Measurements from ENCODE around the gene WDR45B. TPM values are rescaled to one million over a fixed set of nuclear protein-coding genes. Genes with fewer than 3 reads are reported as not detected.

WDR45B gene
- total RNA-seq, 1 donor from 2014 or later: 74.1 TPM

GRCh38 chr17:82670661-82671450, 22.6 kb upstream of the WDR45B start:
- no peaks in the 10 kb centered on the region for H3K9me3 Mint-ChIP-seq (ENCODE audit: unreplicated experiment)
- DNase-seq (ENCODE audit: low spot score): no peak
- H3K27me3 Mint-ChIP-seq (ENCODE audit: unreplicated experiment): peaks cover 6% of the 10 kb centered on the region
- H3K4me3 Mint-ChIP-seq (ENCODE audit: unreplicated experiment): no peak overlapping the region
- H3K36me3 Mint-ChIP-seq (ENCODE audit: low read depth, unreplicated experiment): peaks cover 4% of the 10 kb centered on the region
- TF ChIP-seq CTCF (IDR thresholded peaks at IDR 0.05; ENCODE audit: unreplicated experiment): no peak
- H3K4me1 Mint-ChIP-seq (ENCODE audit: unreplicated experiment): no peaks in the 10 kb centered on the region
- no peak overlapping the region for H3K27ac Mint-ChIP-seq (ENCODE audit: unreplicated experiment)

- Mint-ChIP-seq H3K27me3 (ENCODE audit: unreplicated experiment) (peaks cover 10% of the 10 kb centered on the region), H3K4me3 (ENCODE audit: unreplicated experiment) (no peak overlapping the region), H3K4me1 (ENCODE audit: unreplicated experiment) (no peaks in the 10 kb centered on the region), H3K36me3 (ENCODE audit: low read depth, unreplicated experiment) (peaks cover 4% of the 10 kb centered on the region), H3K9me3 (ENCODE audit: unreplicated experiment) (no peaks in the 10 kb centered on the region), H3K27ac (ENCODE audit: unreplicated experiment) (no peak overlapping the region)
- no peak for TF ChIP-seq CTCF (IDR thresholded peaks at IDR 0.05; ENCODE audit: unreplicated experiment)
- peak; percentile 67 for DNase-seq (ENCODE audit: low spot score)
Measured at GRCh38 chr17:82668631-82669099, 20.4 kb upstream of the WDR45B start.

- H3K4me1 Mint-ChIP-seq (ENCODE audit: unreplicated experiment): no peaks in the 10 kb centered on the region
- H3K9me3 Mint-ChIP-seq (ENCODE audit: unreplicated experiment): no peaks in the 10 kb centered on the region
- no peak overlapping the region for H3K4me3 Mint-ChIP-seq (ENCODE audit: unreplicated experiment)
- H3K27me3 Mint-ChIP-seq (ENCODE audit: unreplicated experiment): peaks cover 10% of the 10 kb centered on the region
- no peak overlapping the region for H3K27ac Mint-ChIP-seq (ENCODE audit: unreplicated experiment)
- DNase-seq (ENCODE audit: low spot score): no peak
- no peak for TF ChIP-seq CTCF (IDR thresholded peaks at IDR 0.05; ENCODE audit: unreplicated experiment)
- peaks cover 4% of the 10 kb centered on the region for H3K36me3 Mint-ChIP-seq (ENCODE audit: low read depth, unreplicated experiment)
Measured at GRCh38 chr17:82668024-82668630, 19.9 kb upstream of the WDR45B start.

GRCh38 chr17:82667668-82668000, 19.4 kb upstream of the WDR45B start:
- no peak for TF ChIP-seq CTCF (IDR thresholded peaks at IDR 0.05; ENCODE audit: unreplicated experiment)
- no peak for DNase-seq (ENCODE audit: low spot score)
- Mint-ChIP-seq H3K4me3 (ENCODE audit: unreplicated experiment) (no peak overlapping the region), H3K27me3 (ENCODE audit: unreplicated experiment) (peaks cover 10% of the 10 kb centered on the region), H3K27ac (ENCODE audit: unreplicated experiment) (no peak overlapping the region), H3K4me1 (ENCODE audit: unreplicated experiment) (no peaks in the 10 kb centered on the region), H3K36me3 (ENCODE audit: low read depth, unreplicated experiment) (peaks cover 4% of the 10 kb centered on the region), H3K9me3 (ENCODE audit: unreplicated experiment) (no peaks in the 10 kb centered on the region)

Data from endothelial cell (in vitro differentiated cells).